Heart left ventricle (tissue), 13 donors: ENCODE data around the gene PCDHGB5.
"Not testable (repeated sequence)": the region's sequence is repeated elsewhere in the genome, so short reads cannot be mapped to it uniquely, and the experiment has no call there.

Source experiments
- CTCF ChIP-seq, 12 donors: fragments of 200-600 bp; sonication (generic) in 4 of 12; IDR thresholded peaks; one replicate each; pipeline versions ENCODE4 v1.5.0 to v1.8.0; 2018 to 2022; ENCODE audit warnings: antibody characterized with exemption in 12 of 12, mild to moderate bottlenecking in 5 of 12
- POLR2A ChIP-seq, 2 donors: fragments of 450-650 bp; IDR thresholded peaks; one replicate each; pipeline ENCODE4 v1.6.1; 2017; ENCODE audit warnings: antibody characterized with exemption in 2 of 2, mild to moderate bottlenecking in 2 of 2, moderate library complexity in 2 of 2
- donor health status: ischemic (EF 13 %, LVEDD 7.1; RV severe dilation, severe dysfunction).
- donor health status: DM: no; HTN: yes; CAD: no.
- donor health status: DM: no; HTN: no; CAD: no.
- donor health status: ischemic (EF 25% LVEDD 6.9; RV normal size, moderate dysfunction).
- donor health status: ischemic (EF 25% LVEDD 5.7; RV mildly dilated, moderate dysfunction).
- donor health status: ischemic (EF 35%, LVEDD 5.7; RV mildly dilated, moderate dysfunction).
- donor health status: nonischemic (EF 11% LVEDD 7.7; RV severe dilation, severe dysfunction).
- donor health status: DM: yes; HTN: yes; CAD: no.
- donor health status: PGD.
- donor health status: ischemic (EF 29% LVEDD 5.4; RV normal size, mild dysfunction).
- donor health status: nonischemic (EF 23%, LVEDD 6.1; RV moderate dilation, normal function).

- TF ChIP-seq CTCF (IDR thresholded peaks at IDR 0.05), result peak; percentile 56 to 80 (median 73)
- not testable (repeated sequence) for TF ChIP-seq POLR2A (IDR thresholded peaks at IDR 0.05)
Measured at GRCh38 chr5:141417494-141418172, 19.9 kb downstream of the PCDHGB5 start, which contains the start of gene PCDHGB7.
